Spinal cord (tissue), 10 donors: ENCODE data around the gene CCDC148. TPM values are rescaled to one million over a fixed set of nuclear protein-coding genes. Genes with fewer than 3 reads are reported as not detected.

Source experiments
- DNase-seq, 6 donors: peaks; one replicate each; pipeline versions ENCODE4 v3.0.0 to v3.0.0-alpha.2; 2013 to 2015; ENCODE audit warnings: low spot score in 6 of 6, low read depth in 4 of 6
- H3K27ac ChIP-seq: one replicate; pipeline ENCODE4 v1.5.1; 2013; ENCODE audit warnings: low read depth, low read length, control low read depth
- H3K27me3 ChIP-seq: one replicate; pipeline ENCODE4 v1.6.1; 2013; ENCODE audit warnings: low read length; ENCODE audit not compliant: control insufficient read depth, insufficient read depth
- H3K36me3 ChIP-seq: one replicate; pipeline ENCODE4 v1.6.1; 2013; ENCODE audit warnings: low read length; ENCODE audit not compliant: control insufficient read depth, insufficient read depth
- H3K4me1 ChIP-seq: one replicate; pipeline ENCODE4 v1.6.1; 2013; ENCODE audit warnings: low read length; ENCODE audit not compliant: control insufficient read depth, insufficient read depth
- H3K4me3 ChIP-seq: one replicate; pipeline ENCODE4 v1.5.1; 2013; ENCODE audit warnings: low read depth, low read length, control low read depth
- H3K9me3 ChIP-seq: one replicate; pipeline ENCODE4 v1.6.1; 2013; ENCODE audit warnings: low read length; ENCODE audit not compliant: control insufficient read depth, insufficient read depth
- WGBS: methylation state at CpG from one replicate; pipeline ENCODE4 v1.1.5; 2013; ENCODE audit warnings: missing lambda C conversion rate; ENCODE audit not compliant: insufficient coverage; 5-methylcytosine and 5-hydroxymethylcytosine counted together
- polyA plus RNA-seq, 2 donors: library from polyadenylated mRNA; unstranded; fragments of 120-200 nt; gene quantifications; one replicate each; pipeline ENCODE4 v1.2.1, GENCODE V29; 2013; ENCODE audit not compliant: insufficient read length in 2 of 2
- total RNA-seq, 2 donors: library from RNA; depleted of rRNA in 1 of 2; stranded (reverse); fragments of 120-200 nt in 1 of 2; fragments of >200 nt in 1 of 2; gene quantifications; one replicate each; pipeline versions ENCODE4 v1.2.3 to v1.2.4, GENCODE V29; 2013 to 2014
- donor health status: healthy.

The CCDC148 gene
- total and polyA plus RNA-seq, 4 donors: 3.3 to 11.1 (median 7.3) TPM

GRCh38 chr2:158153270-158154015 is 303.1 kb downstream of the CCDC148 start:
- Histone ChIP-seq H3K27ac (no peak overlapping the region), H3K4me1 (no peaks in the 10 kb centered on the region), H3K9me3 (no peaks in the 10 kb centered on the region), H3K27me3 (no peaks in the 10 kb centered on the region), H3K4me3 (no peak overlapping the region), H3K36me3 (no peaks in the 10 kb centered on the region)
- 87% methylated on average over 3 of the region's 3 CpGs for WGBS
- DNase-seq: no peak

GRCh38 chr2:158144914-158145625 is 311.5 kb downstream of the CCDC148 start:
- 95% methylated on average over 4 of the region's 13 CpGs for WGBS
- H3K27ac ChIP-seq: no peak overlapping the region
- no peaks in the 10 kb centered on the region for H3K36me3 ChIP-seq
- no peak for DNase-seq
- H3K9me3 ChIP-seq: peaks cover 2% of the 10 kb centered on the region
- H3K4me1 ChIP-seq: no peaks in the 10 kb centered on the region
- H3K27me3 ChIP-seq: no peaks in the 10 kb centered on the region
- no peak overlapping the region for H3K4me3 ChIP-seq

- Histone ChIP-seq H3K9me3 (peaks cover 2% of the 10 kb centered on the region), H3K36me3 (no peaks in the 10 kb centered on the region), H3K4me1 (no peaks in the 10 kb centered on the region), H3K27me3 (no peaks in the 10 kb centered on the region), H3K4me3 (no peak overlapping the region), H3K27ac (no peak overlapping the region)
- WGBS: 100% methylated on average over 1 of the region's 3 CpGs
- DNase-seq: no peak
Observed at GRCh38 chr2:158143703-158144360, 312.7 kb downstream of the CCDC148 start.

GRCh38 chr2:158142568-158143332 is 313.8 kb downstream of the CCDC148 start:
- WGBS: 100% methylated on average over 2 of the region's 6 CpGs
- Histone ChIP-seq H3K4me1 (no peaks in the 10 kb centered on the region), H3K9me3 (peaks cover 2% of the 10 kb centered on the region), H3K27ac (no peak overlapping the region), H3K36me3 (no peaks in the 10 kb centered on the region), H3K4me3 (no peak overlapping the region), H3K27me3 (no peaks in the 10 kb centered on the region)
- no peak for DNase-seq

GRCh38 chr2:158142165-158142564 is 314.4 kb downstream of the CCDC148 start:
- WGBS: 67% methylated on average over 1 of the region's 3 CpGs
- Histone ChIP-seq H3K27me3 (no peaks in the 10 kb centered on the region), H3K27ac (no peak overlapping the region), H3K4me1 (no peaks in the 10 kb centered on the region), H3K4me3 (no peak overlapping the region), H3K9me3 (peaks cover 2% of the 10 kb centered on the region), H3K36me3 (no peaks in the 10 kb centered on the region)
- DNase-seq: no peak

- Histone ChIP-seq H3K27ac (no peak overlapping the region), H3K4me3 (no peak overlapping the region), H3K9me3 (no peaks in the 10 kb centered on the region), H3K4me1 (no peaks in the 10 kb centered on the region), H3K27me3 (no peaks in the 10 kb centered on the region), H3K36me3 (no peaks in the 10 kb centered on the region)
- peak in 1 of 6 donors; percentile 24 for DNase-seq
- no CpG with 5 or more reads among the region's 1 CpG for WGBS
Observed at GRCh38 chr2:158140201-158140600, 316.4 kb downstream of the CCDC148 start.

- Histone ChIP-seq H3K27me3 (no peaks in the 10 kb centered on the region), H3K4me1 (no peaks in the 10 kb centered on the region), H3K4me3 (no peak overlapping the region), H3K36me3 (no peaks in the 10 kb centered on the region), H3K9me3 (no peaks in the 10 kb centered on the region), H3K27ac (no peak overlapping the region)
- 72% methylated on average over 4 of the region's 5 CpGs for WGBS
- DNase-seq: peak in 1 of 6 donors; percentile 16
Observed at GRCh38 chr2:158138255-158138654, 318.3 kb downstream of the CCDC148 start.

GRCh38 chr2:158135096-158135495 is 321.5 kb downstream of the CCDC148 start:
- no peak overlapping the region for H3K4me3 ChIP-seq
- H3K27me3 ChIP-seq: no peaks in the 10 kb centered on the region
- H3K36me3 ChIP-seq: no peaks in the 10 kb centered on the region
- WGBS: no CpG with 5 or more reads among the region's 1 CpG
- no peaks in the 10 kb centered on the region for H3K9me3 ChIP-seq
- peak in 1 of 6 donors; percentile 77 for DNase-seq
- no peaks in the 10 kb centered on the region for H3K4me1 ChIP-seq
- no peak overlapping the region for H3K27ac ChIP-seq

- no peaks in the 10 kb centered on the region for H3K4me1 ChIP-seq
- no peaks in the 10 kb centered on the region for H3K36me3 ChIP-seq
- WGBS: no CpG with 5 or more reads among the region's 6 CpGs
- no peaks in the 10 kb centered on the region for H3K27me3 ChIP-seq
- H3K27ac ChIP-seq: no peak overlapping the region
- no peak overlapping the region for H3K4me3 ChIP-seq
- no peaks in the 10 kb centered on the region for H3K9me3 ChIP-seq
- no peak for DNase-seq
Observed at GRCh38 chr2:158134655-158135054, 321.9 kb downstream of the CCDC148 start.
